ENCODE results near the gene UGT1A10. TPM values are rescaled to one million over a fixed set of nuclear protein-coding genes. Genes with fewer than 3 reads are reported as not detected.

UGT1A10 gene
- total RNA-seq, 1 experiment from 2014 or later, result not detected

DNA sequence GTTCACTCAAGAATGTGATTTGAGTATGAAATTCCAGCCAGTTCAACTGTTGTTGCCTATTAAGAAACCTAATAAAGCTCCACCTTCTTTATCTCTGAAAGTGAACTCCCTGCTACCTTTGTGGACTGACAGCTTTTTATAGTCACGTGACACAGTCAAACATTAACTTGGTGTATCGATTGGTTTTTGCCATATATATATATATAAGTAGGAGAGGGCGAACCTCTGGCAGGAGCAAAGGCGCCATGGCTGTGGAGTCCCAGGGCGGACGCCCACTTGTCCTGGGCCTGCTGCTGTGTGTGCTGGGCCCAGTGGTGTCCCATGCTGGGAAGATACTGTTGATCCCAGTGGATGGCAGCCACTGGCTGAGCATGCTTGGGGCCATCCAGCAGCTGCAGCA, 123.8 kb downstream of the UGT1A10 start, which contains the start of gene UGT1A1:
Gene UGT1A1 (plus strand): TSS at position 228 of the 400 bp plus-strand sequence. CDS start 18 bp downstream, at position 246.
- no peaks in the 10 kb centered on the region for H4K20me1 ChIP-seq (ENCODE audit: control insufficient read depth, insufficient read depth, insufficient read length)
- no peaks in the 10 kb centered on the region for H3K23me2 ChIP-seq (ENCODE audit: insufficient read length, low read depth, low read length, poor library complexity, severe bottlenecking)
- no peak within 1 kb of the TSS for H2AK5ac ChIP-seq (ENCODE audit: insufficient read length, low read length)
- no peak for DNase-seq
- no peak within 1 kb of the TSS for H4K91ac ChIP-seq (ENCODE audit: insufficient read length, low read depth, low read length)
- H3K9ac ChIP-seq (ENCODE audit: extremely low read depth, insufficient read length, low read length), result no peak within 1 kb of the TSS
- no peak within 1 kb of the TSS for H3T11ph ChIP-seq (ENCODE audit: low read length)
- Mint-ChIP-seq H3K27me3 (ENCODE audit: low read depth) (peaks cover 8% of the 10 kb centered on the region), H3K4me1 (no peaks in the 10 kb centered on the region), H3K27ac (peak within 1 kb of the TSS in 1 of 3 experiments; percentile 7; a peak in 1 of 7 replicates), H3K4me3 (no peak within 1 kb of the TSS), H3K9me3 (peaks cover under 1 to 1% of the 10 kb centered on the region in 2 experiments; a peak in 4 of 5 replicates), H3K36me3 (ENCODE audit: insufficient read depth in 1 of 3, low read depth in 3 of 3) (no peaks in the 10 kb centered on the region)
- no peak within 1 kb of the TSS for H3K23ac ChIP-seq (ENCODE audit: insufficient read length, low read depth, low read length)
- no peak within 1 kb of the TSS for H4K8ac ChIP-seq (replicated peaks; ENCODE audit: insufficient read length, low read depth, low read length)
- no peak within 1 kb of the TSS for H3K18ac ChIP-seq (ENCODE audit: insufficient read length, low read depth, low read length)
- no peak within 1 kb of the TSS for H2BK12ac ChIP-seq (ENCODE audit: insufficient read length, low read depth, low read length)
- no peak within 1 kb of the TSS for H2BK20ac ChIP-seq (ENCODE audit: low read depth, low read length, poor library complexity, severe bottlenecking)
- H3K4me1 ChIP-seq (ENCODE audit: insufficient read depth, low read length), result no peaks in the 10 kb centered on the region
- no peaks in the 10 kb centered on the region for H3K9me3 ChIP-seq (ENCODE audit: control insufficient read depth, low read depth, low read length)
- no peak within 1 kb of the TSS for H4K5ac ChIP-seq (ENCODE audit: insufficient read length, low read depth, low read length)
- no peak within 1 kb of the TSS for H3K4ac ChIP-seq (ENCODE audit: low read depth, low read length)
- H3K4me2 ChIP-seq (ENCODE audit: insufficient read depth, insufficient read length, low read length), result no peak within 1 kb of the TSS
- H3K27me3 ChIP-seq (ENCODE audit: insufficient read depth, low read length), result no peaks in the 10 kb centered on the region
- H3K14ac ChIP-seq (ENCODE audit: insufficient read depth, low read length), result no peak within 1 kb of the TSS
- no peak within 1 kb of the TSS for H3K56ac ChIP-seq (ENCODE audit: insufficient read length, low read depth, low read length)
- no peaks in the 10 kb centered on the region for H3K79me1 ChIP-seq (ENCODE audit: insufficient read depth, low read depth, low read length, poor library complexity, severe bottlenecking)
- TF ChIP-seq, protein P1, sequence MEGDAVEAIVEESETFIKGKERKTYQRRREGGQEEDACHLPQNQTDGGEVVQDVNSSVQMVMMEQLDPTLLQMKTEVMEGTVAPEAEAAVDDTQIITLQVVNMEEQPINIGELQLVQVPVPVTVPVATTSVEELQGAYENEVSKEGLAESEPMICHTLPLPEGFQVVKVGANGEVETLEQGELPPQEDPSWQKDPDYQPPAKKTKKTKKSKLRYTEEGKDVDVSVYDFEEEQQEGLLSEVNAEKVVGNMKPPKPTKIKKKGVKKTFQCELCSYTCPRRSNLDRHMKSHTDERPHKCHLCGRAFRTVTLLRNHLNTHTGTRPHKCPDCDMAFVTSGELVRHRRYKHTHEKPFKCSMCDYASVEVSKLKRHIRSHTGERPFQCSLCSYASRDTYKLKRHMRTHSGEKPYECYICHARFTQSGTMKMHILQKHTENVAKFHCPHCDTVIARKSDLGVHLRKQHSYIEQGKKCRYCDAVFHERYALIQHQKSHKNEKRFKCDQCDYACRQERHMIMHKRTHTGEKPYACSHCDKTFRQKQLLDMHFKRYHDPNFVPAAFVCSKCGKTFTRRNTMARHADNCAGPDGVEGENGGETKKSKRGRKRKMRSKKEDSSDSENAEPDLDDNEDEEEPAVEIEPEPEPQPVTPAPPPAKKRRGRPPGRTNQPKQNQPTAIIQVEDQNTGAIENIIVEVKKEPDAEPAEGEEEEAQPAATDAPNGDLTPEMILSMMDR (conservative IDR thresholded peaks at IDR 0.05), result no peak
- H2BK120ac ChIP-seq (ENCODE audit: low read depth, low read length, poor library complexity, severe bottlenecking), result no peak within 1 kb of the TSS
- no peak within 1 kb of the TSS for H2AFZ ChIP-seq (ENCODE audit: low read length)
- WGBS (ENCODE audit: extremely low coverage, insufficient read length, low lambda C conversion rate), result no CpG with 5 or more reads among the region's 6 CpGs
- H2BK5ac ChIP-seq (ENCODE audit: insufficient read length, low read length), result no peak within 1 kb of the TSS
- H2BK15ac ChIP-seq (ENCODE audit: low read depth, low read length), result no peak within 1 kb of the TSS
- no peaks in the 10 kb centered on the region for H3K79me2 ChIP-seq (ENCODE audit: insufficient read depth, low read length)
- H3K27ac ChIP-seq (ENCODE audit: insufficient read length, low read depth, low read length), result no peak within 1 kb of the TSS
